ENCODE measurements around the gene ERBB4.

Gene ERBB4

GRCh38 chr2:211939177-211939576, 599.4 kb downstream of the ERBB4 start:
- TF ChIP-seq CTCF (conservative IDR thresholded peaks at IDR 0.05), result no peak
- no peak overlapping the region for H3K27ac ChIP-seq

- H3K27ac ChIP-seq, result no peak overlapping the region
- TF ChIP-seq CTCF (conservative IDR thresholded peaks at IDR 0.05), result no peak
Observed at GRCh38 chr2:211934811-211935210, 603.8 kb downstream of the ERBB4 start.

GRCh38 chr2:211931314-211931713, 607.3 kb downstream of the ERBB4 start:
- H3K27ac ChIP-seq, result no peak overlapping the region
- no peak for TF ChIP-seq CTCF (conservative IDR thresholded peaks at IDR 0.05)

- no peak overlapping the region for H3K27ac ChIP-seq
- TF ChIP-seq CTCF (conservative IDR thresholded peaks at IDR 0.05), result no peak
Observed at GRCh38 chr2:211930331-211930730, 608.3 kb downstream of the ERBB4 start.

GRCh38 chr2:211928201-211928600, 610.4 kb downstream of the ERBB4 start:
- TF ChIP-seq CTCF (conservative IDR thresholded peaks at IDR 0.05), result no peak
- H3K27ac ChIP-seq, result no peak overlapping the region

GRCh38 chr2:211923019-211923418, 615.6 kb downstream of the ERBB4 start:
- H3K27ac ChIP-seq, result no peak overlapping the region
- no peak for TF ChIP-seq CTCF (conservative IDR thresholded peaks at IDR 0.05)

GRCh38 chr2:211903961-211904360, 634.6 kb downstream of the ERBB4 start:
- no peak overlapping the region for H3K27ac ChIP-seq
- no peak for TF ChIP-seq CTCF (conservative IDR thresholded peaks at IDR 0.05)

Measured in VCaP (cell line).